ENCODE results near the gene PHF19. TPM values are rescaled to one million over a fixed set of nuclear protein-coding genes. Genes with fewer than 3 reads are reported as not detected.

Gene PHF19
- total RNA-seq (100 to 1,000 TPM; 206 to 214 TPM), polyA plus RNA-seq (8.3 TPM)

GRCh38 chr9:120876842-120877240 lies at the start of gene PHF19:
Gene PHF19 (minus strand): TSS chr9:120877188. CDS start chr9:120874741, 2,447 bp downstream.
- Histone ChIP-seq H3K36me3 (ENCODE audit: insufficient read depth, low read length) (peaks cover 22% of the 10 kb centered on the region), H3K4me3 (ENCODE audit: low read length) (peak within 1 kb of the TSS; percentile 79), H3K27me3 (ENCODE audit: insufficient read depth, low read length, poor library complexity, severe bottlenecking) (no peaks in the 10 kb centered on the region), H3K27ac (ENCODE audit: low read depth, low read length) (peak within 1 kb of the TSS; percentile 87), H3K4me1 (ENCODE audit: insufficient read depth, low read length) (peaks cover 52% of the 10 kb centered on the region), H3K9me3 (ENCODE audit: low read length) (no peaks in the 10 kb centered on the region)
- ChIA-PET CTCF (interaction anchor here (1.0 to 19.5 kb wide), 4 partner anchors 15 to 52 kb away, joined by 3 to 363 read pairs (median 4); partner anchors contain the start of gene TRAF1), POLR2A (interaction anchor here (0.5 to 7.9 kb wide), 8 partner anchors 9 to 53 kb away, joined by 3 to 71 read pairs (median 4); no protein-coding TSS in a partner anchor)
- Mint-ChIP-seq H3K4me1 (peaks cover 45 to 78% (median 68%) of the 10 kb centered on the region in 3 donors), H3K9me3 (no peaks in the 10 kb centered on the region), H3K4me3 (peak within 1 kb of the TSS; percentile 86 to 99 (median 94)), H3K36me3 (peaks cover 2 to 34% (median 3%) of the 10 kb centered on the region in 3 donors), H3K27ac (peak within 1 kb of the TSS; percentile 87 to 99 (median 94)), H3K27me3 (peaks cover 0 to 2% of the 10 kb centered on the region in 2 donors)
- DNase-seq: peak in 1 of 5 donors; percentile 16

DNA sequence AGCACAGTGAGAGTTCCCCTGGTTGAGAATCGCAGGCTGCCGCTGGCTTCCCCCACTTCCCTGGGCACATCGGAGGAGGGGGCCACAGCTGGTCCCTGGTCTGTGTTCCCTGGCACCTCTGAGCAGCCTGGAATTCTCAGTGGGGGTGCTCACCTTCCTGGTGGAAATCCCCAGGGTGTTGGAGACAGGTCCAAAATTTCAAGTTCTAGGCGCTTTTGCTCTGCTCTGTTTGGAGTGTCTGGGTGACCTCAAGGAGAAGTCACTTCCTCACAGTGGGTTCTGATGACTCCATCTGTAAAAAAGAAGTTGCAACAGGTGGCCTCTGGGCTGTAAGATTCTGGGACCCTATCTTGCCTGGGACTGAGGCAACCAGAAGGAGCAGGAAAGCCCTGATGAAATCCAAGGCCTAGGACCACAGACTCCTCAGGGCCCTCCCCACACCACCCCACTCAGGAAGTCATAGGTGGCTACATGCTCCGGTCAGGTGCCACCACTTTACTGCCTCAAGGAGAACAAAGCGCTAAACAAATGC lies 49.5 kb upstream of the PHF19 start, which contains the start of gene TRAF1:
Gene TRAF1 (minus strand): TSS at position 400 of the 532 bp plus-strand sequence. CDS start 721 bp downstream, outside the sequence.
- CTCF ChIA-PET: interaction anchor here (0.9 to 20.8 kb wide), 7 partner anchors 9 to 133 kb away, joined by 3 to 363 read pairs (median 6); partner anchors contain the start of genes FBXW2 and PHF19
- Mint-ChIP-seq H3K4me3 (peak within 1 kb of the TSS; percentile 91 to 99 (median 96)), H3K9me3 (no peaks in the 10 kb centered on the region), H3K27me3 (no peaks in the 10 kb centered on the region), H3K27ac (peak within 1 kb of the TSS; percentile 95 to 100 (median 99)), H3K36me3 (peaks cover 13 to 59% (median 20%) of the 10 kb centered on the region in 3 donors), H3K4me1 (peaks cover 82 to 90% (median 87%) of the 10 kb centered on the region in 3 donors)
- H3K4me1 ChIP-seq (ENCODE audit: insufficient read depth, low read length): peaks cover 86% of the 10 kb centered on the region
- POLR2A ChIA-PET: interaction anchor here (0.5 to 9.3 kb wide), 9 partner anchors 10 to 133 kb away, joined by 3 to 92 read pairs (median 4); partner anchors contain the start of gene FBXW2
- peak within 1 kb of the TSS; percentile 85 for H3K27ac ChIP-seq (ENCODE audit: low read depth, low read length)
- no peaks in the 10 kb centered on the region for H3K27me3 ChIP-seq (ENCODE audit: insufficient read depth, low read length, poor library complexity, severe bottlenecking)
- peaks cover 4% of the 10 kb centered on the region for H3K36me3 ChIP-seq (ENCODE audit: insufficient read depth, low read length)
- DNase-seq: peak in 4 of 5 donors; percentile 31 to 62 (median 47)
- H3K4me3 ChIP-seq (ENCODE audit: low read length): peak within 1 kb of the TSS; percentile 76
- no peaks in the 10 kb centered on the region for H3K9me3 ChIP-seq (ENCODE audit: low read length)

DNA sequence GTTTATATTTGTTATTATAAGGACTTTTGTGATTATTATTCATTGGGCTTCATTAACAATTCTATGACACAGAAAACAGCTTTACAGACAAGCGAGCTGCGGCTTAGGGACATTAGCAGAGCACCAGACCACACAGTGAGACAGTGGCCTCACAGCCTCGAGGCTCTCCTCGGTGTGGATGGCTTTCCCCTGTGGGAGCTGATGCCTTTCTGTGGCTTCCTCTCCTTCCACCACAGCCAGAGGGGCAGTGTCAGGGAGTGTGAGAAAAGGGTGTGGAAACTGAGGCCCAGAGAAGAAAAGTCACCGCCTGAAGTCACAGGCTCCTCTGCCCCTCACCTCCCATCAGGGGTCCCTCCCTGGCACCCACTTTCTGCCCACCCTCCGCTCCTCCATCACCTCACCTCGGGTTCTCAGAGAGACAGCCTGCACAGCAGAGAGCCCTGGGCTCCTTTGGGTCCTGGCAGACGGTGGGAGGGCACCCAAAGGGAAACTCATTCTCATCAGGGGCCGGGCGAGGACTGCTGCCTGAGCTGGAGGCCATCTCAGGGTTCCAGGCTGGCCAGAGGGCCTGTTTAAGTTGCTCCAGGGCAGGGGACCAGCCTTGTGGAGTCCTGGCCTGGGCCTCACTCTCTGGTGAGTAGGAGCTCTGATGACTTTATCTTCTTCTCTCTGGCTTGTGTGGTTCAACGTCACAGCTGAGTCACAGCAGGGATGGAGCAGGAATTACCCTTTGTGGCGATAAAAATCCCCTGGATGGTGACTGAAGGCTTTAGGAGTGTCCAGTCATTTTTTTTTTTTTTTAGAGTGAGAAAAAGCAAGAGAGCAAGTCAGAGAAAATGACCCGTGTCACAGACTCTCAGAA lies 48.8 kb upstream of the PHF19 start:
- H3K27ac Mint-ChIP-seq: peak overlapping the region; percentile 95 to 100 (median 99)
- no peaks in the 10 kb centered on the region for H3K9me3 ChIP-seq (ENCODE audit: low read length)
- H3K9me3 Mint-ChIP-seq: no peaks in the 10 kb centered on the region
- H3K27ac ChIP-seq (ENCODE audit: low read depth, low read length): peak overlapping the region; percentile 84
- H3K27me3 Mint-ChIP-seq: no peaks in the 10 kb centered on the region
- H3K27me3 ChIP-seq (ENCODE audit: insufficient read depth, low read length, poor library complexity, severe bottlenecking): no peaks in the 10 kb centered on the region
- ChIA-PET CTCF (interaction anchor here (0.9 to 20.8 kb wide), 7 partner anchors 10 to 132 kb away, joined by 3 to 363 read pairs (median 27); partner anchors contain the start of genes FBXW2 and PHF19), POLR2A (interaction anchor here (0.5 to 9.3 kb wide), 10 partner anchors 9 to 133 kb away, joined by 3 to 92 read pairs (median 5); partner anchors contain the start of gene FBXW2)
- H3K4me3 ChIP-seq (ENCODE audit: low read length): peak overlapping the region; percentile 76
- peak in 4 of 5 donors; percentile 54 to 80 (median 68) for DNase-seq
- peak overlapping the region; percentile 91 to 99 (median 96) for H3K4me3 Mint-ChIP-seq
- peaks cover 15 to 66% (median 24%) of the 10 kb centered on the region in 3 donors for H3K36me3 Mint-ChIP-seq
- peaks cover 86% of the 10 kb centered on the region for H3K4me1 ChIP-seq (ENCODE audit: insufficient read depth, low read length)
- H3K36me3 ChIP-seq (ENCODE audit: insufficient read depth, low read length): peaks cover 4% of the 10 kb centered on the region
- H3K4me1 Mint-ChIP-seq: peaks cover 82 to 90% (median 87%) of the 10 kb centered on the region in 3 donors

GRCh38 chr9:120924698-120925534 lies 47.9 kb upstream of the PHF19 start:
- H3K27ac Mint-ChIP-seq: peak overlapping the region; percentile 95 to 100 (median 99)
- H3K4me1 ChIP-seq (ENCODE audit: insufficient read depth, low read length): peaks cover 88% of the 10 kb centered on the region
- peak overlapping the region; percentile 76 for H3K4me3 ChIP-seq (ENCODE audit: low read length)
- no peaks in the 10 kb centered on the region for H3K9me3 Mint-ChIP-seq
- no peaks in the 10 kb centered on the region for H3K9me3 ChIP-seq (ENCODE audit: low read length)
- peaks cover 12% of the 10 kb centered on the region for H3K36me3 ChIP-seq (ENCODE audit: insufficient read depth, low read length)
- H3K27ac ChIP-seq (ENCODE audit: low read depth, low read length): peak overlapping the region; percentile 84
- no peaks in the 10 kb centered on the region for H3K27me3 Mint-ChIP-seq
- peak in 1 of 5 donors; percentile 42 for DNase-seq
- ChIA-PET CTCF (interaction anchor here (0.8 to 20.8 kb wide), 6 partner anchors 11 to 53 kb away, joined by 3 to 363 read pairs (median 36); partner anchors contain the start of gene PHF19), POLR2A (interaction anchor here (0.7 to 9.3 kb wide), 8 partner anchors 8 to 132 kb away, joined by 3 to 92 read pairs (median 16); partner anchors contain the start of gene FBXW2)
- H3K36me3 Mint-ChIP-seq: peaks cover 16 to 75% (median 26%) of the 10 kb centered on the region in 3 donors
- peaks cover 84 to 91% (median 90%) of the 10 kb centered on the region in 3 donors for H3K4me1 Mint-ChIP-seq
- H3K27me3 ChIP-seq (ENCODE audit: insufficient read depth, low read length, poor library complexity, severe bottlenecking): no peaks in the 10 kb centered on the region
- H3K4me3 Mint-ChIP-seq: peak overlapping the region; percentile 91 to 99 (median 96)

- Histone ChIP-seq H3K36me3 (ENCODE audit: insufficient read depth, low read length) (peaks cover 12% of the 10 kb centered on the region), H3K9me3 (ENCODE audit: low read length) (no peaks in the 10 kb centered on the region), H3K27ac (ENCODE audit: low read depth, low read length) (peak overlapping the region; percentile 84), H3K4me1 (ENCODE audit: insufficient read depth, low read length) (peaks cover 91% of the 10 kb centered on the region), H3K4me3 (ENCODE audit: low read length) (peak overlapping the region; percentile 76), H3K27me3 (ENCODE audit: insufficient read depth, low read length, poor library complexity, severe bottlenecking) (no peaks in the 10 kb centered on the region)
- ChIA-PET POLR2A (interaction anchor here (0.7 to 9.3 kb wide), 8 partner anchors 6 to 48 kb away, joined by 3 to 92 read pairs (median 33); no protein-coding TSS in a partner anchor), CTCF (interaction anchor here (0.8 to 20.8 kb wide), 10 partner anchors 10 to 58 kb away, joined by 3 to 363 read pairs (median 6); partner anchors contain the start of gene PHF19)
- Mint-ChIP-seq H3K27ac (peak overlapping the region; percentile 95 to 100 (median 99)), H3K27me3 (no peaks in the 10 kb centered on the region), H3K4me3 (peak overlapping the region; percentile 91 to 99 (median 96)), H3K36me3 (peaks cover 21 to 85% (median 31%) of the 10 kb centered on the region in 3 donors), H3K4me1 (peaks cover 87 to 97% (median 92%) of the 10 kb centered on the region in 3 donors), H3K9me3 (no peaks in the 10 kb centered on the region)
- DNase-seq: no peak
Measured at GRCh38 chr9:120923620-120924328, 46.8 kb upstream of the PHF19 start.

DNA sequence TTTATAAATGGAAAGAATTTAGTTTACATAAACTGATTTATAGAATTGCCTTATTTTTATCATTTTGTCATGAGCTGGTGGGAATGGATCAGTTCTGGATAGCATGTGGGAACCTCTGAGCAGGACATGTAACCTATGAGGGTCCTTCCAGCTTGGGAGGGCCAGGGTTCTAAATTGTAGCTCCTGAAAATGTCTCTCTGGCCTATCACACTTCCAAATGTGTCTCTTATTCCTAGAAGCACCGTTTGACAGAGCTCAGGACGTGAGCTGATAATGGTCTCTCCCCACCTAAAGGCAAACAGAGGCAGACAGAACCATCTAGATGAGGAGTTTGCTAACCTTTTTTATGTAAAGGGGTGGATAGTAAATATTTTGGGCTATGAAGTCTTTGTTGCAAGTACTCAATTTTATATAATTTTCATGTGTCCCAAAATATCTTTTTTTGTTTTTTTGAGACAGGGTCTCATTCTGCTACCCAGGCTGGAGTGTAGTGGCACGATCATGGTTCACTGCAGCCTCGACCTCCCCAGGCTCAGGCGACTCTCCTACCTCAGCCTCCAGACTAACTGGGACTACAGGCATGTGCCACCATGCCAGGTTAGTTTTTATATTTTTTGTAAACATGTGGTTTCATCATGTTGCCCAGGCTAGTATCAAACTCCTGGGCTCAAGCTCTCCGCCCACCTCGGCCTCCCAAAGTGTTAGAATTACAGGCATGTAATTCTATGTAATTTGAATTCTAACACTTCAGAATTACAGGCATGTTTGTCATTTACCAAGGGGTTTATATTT lies 45.6 kb upstream of the PHF19 start:
- peaks cover 16% of the 10 kb centered on the region for H3K36me3 ChIP-seq (ENCODE audit: insufficient read depth, low read length)
- no peaks in the 10 kb centered on the region for H3K9me3 Mint-ChIP-seq
- peak overlapping the region; percentile 95 to 100 (median 99) for H3K27ac Mint-ChIP-seq

More for the DNA sequence above, 45.6 kb upstream of the PHF19 start:
- ChIA-PET POLR2A (interaction anchor here (0.6 to 9.3 kb wide), 11 partner anchors 7 to 130 kb away, joined by 3 to 92 read pairs (median 5); partner anchors contain the start of genes FBXW2 and PHF19), CTCF (interaction anchor here (1.0 to 20.8 kb wide), 11 partner anchors 9 to 59 kb away, joined by 3 to 363 read pairs (median 5); partner anchors contain the start of gene PHF19)
- Mint-ChIP-seq H3K4me1 (peaks cover 90 to 98% (median 92%) of the 10 kb centered on the region in 3 donors), H3K27me3 (no peaks in the 10 kb centered on the region), H3K4me3 (peak overlapping the region; percentile 91 to 99 (median 96)), H3K36me3 (peaks cover 24 to 90% (median 35%) of the 10 kb centered on the region in 3 donors)
- H3K27me3 ChIP-seq (ENCODE audit: insufficient read depth, low read length, poor library complexity, severe bottlenecking): no peaks in the 10 kb centered on the region
- H3K4me1 ChIP-seq (ENCODE audit: insufficient read depth, low read length): peaks cover 95% of the 10 kb centered on the region
- DNase-seq: no peak
- H3K27ac ChIP-seq (ENCODE audit: low read depth, low read length): peak overlapping the region; percentile 84
- H3K4me3 ChIP-seq (ENCODE audit: low read length): peak overlapping the region; percentile 42
- no peaks in the 10 kb centered on the region for H3K9me3 ChIP-seq (ENCODE audit: low read length)
